GM04503 (cell line): ENCODE measurements around the gene RSPO3.
"Not testable (repeated sequence)": the region's sequence is repeated elsewhere in the genome, so short reads cannot be mapped to it uniquely, and the experiment has no call there.

ENCODE experiments used
- DNase-seq: peaks from one replicate; pipeline ENCODE4 v3.0.0-alpha.2; 2012; ENCODE audit warnings: low read depth

The RSPO3 gene

DNA sequence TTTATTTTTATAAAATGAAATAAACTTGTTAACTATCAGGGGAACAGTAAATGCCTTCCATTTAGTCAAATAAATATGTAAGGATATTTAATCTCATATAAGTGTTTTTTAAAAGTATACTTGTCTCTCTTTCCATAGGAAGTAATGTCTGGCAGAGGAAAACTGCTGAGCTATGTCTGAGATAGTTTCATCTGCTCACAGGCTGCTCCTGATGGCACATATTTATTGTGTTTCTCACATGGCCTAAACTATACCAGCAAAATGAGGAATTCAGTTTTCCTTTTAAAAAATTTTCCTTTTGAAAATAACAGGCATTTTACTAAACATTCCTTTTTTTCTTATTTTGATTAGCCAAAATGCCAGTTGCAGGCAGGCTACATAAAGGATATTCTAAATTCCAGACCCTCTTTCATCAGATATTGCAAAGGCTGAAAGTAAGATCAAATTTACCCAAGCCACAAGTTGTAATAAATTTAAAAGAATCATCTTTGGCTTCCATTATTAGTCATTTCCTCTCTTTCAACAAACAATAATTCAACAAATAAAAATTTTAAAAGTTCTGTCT, 88.1 kb downstream of the RSPO3 start:
- DNase-seq: no peak

DNA sequence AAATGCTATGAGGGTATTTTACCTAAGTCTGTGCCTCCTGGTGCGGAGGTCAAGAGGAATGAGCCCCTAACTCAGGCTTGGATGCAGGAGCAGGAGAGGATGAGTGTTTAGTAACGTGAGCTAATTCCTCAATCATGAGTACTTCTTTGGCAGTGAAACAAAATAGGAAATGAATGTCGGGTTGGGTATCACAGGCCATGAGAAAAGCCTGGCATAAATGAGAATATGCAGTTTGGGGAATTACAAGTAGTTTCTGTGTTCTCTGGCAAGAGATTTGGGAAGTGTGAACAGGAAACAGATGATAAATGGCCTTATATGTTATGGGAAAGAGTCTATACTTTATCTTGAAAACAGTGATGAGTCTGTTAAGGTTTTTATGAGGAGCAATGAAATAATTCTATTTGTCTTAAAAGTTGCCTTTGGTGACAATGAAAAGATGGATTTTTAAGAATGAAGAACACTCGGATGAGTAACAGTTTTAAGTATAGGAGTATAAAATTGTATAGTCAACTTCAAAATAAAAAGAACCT, 89.2 kb downstream of the RSPO3 start:
- peak; percentile 39 for DNase-seq

DNA sequence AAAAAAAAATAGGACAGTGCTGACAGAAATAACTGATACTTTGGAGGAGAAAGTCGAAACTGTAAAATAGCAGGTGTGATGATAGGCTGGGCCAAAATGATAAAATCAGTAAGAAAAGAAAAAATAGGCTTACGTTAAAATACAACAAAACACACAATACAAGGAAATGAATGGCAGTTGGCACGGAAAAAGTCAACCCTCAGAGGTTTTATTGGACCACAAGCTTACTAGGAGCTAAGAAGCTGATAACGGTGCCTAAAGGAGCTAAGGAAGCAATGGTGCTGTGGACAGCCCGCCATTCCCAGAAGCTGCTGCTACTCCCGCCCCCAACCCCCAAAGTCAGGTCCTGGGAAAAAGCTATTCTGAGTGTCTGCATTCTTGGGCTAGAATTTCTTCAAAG, 92.3 kb downstream of the RSPO3 start:
- no peak for DNase-seq

DNA sequence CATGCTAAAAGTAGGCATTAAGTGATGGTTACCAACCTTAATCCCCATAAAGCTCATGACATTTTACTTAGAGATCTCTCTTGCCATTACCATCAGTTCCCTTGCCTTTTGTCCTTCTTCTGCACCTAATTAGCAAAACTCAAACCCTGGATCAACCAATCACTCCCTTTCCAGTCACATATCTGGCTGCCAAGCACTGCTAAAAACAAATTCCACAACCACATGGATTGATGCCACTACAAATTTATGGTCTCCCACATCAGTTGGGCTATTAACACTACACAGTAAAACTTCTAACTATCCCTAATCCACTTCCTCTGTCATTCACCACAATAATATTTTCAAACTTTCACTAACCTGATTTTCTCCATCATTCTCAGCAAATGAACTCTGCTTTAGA, 93.9 kb downstream of the RSPO3 start:
- no peak for DNase-seq

DNA sequence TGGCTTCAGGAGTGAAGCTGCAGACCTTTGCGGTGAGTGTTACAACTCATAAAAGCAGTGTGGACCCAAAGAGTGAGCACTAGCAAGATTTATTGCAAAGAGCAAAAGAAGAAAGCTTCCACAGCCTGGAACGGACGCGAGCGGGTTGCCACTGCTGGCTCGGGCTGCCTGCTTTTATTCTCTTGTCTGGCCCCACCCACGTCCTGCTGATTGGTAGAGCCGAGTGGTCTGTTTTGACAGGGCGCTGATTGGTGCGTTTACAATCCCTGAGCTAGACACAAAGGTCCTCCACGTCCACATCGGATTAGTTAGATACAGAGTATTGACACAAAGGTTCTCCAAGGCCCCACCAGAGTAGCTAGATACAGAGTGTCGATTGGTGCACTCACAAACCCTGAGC, 95.6 kb downstream of the RSPO3 start:
- DNase-seq: not testable (repeated sequence)

DNA sequence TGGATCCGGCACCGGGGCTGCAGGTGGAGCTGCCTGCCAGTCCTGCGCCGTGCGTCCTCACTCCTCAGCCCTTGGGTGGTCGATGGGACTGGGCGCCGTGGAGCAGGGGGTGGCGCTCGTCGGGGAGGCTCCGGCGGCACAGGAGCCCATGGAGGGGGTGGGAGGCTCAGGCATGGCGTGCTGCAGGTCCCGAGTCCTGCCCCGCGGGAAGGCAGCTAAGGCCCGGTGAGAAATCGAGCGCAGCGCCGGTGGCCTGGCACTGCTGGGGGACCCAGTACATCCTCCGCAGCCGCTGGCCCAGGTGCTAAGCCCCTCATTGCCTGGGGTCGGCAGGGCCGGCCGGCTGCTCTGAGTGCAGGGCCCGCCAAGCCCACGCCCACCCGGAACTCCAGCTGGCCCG, 96.1 kb downstream of the RSPO3 start:
- not testable (repeated sequence) for DNase-seq

DNA sequence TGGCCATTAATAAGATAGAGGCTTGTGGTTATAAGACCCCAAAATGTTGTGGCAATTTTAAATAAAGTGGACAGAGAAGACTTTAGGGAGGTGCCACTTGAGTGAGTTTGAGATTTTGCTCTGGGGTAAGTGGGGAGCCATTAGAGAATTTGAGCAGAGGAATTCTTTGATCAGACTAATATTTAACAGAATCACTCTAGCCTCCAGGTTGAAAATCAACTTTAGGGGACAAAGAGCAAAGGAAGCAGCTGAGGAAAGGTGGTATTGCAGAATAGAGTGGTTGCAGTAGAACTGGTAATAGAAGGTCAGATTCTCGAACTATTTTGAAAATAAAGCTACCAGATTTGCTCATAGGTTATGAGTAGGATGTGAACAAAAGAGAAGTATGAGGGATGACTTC, 97.5 kb downstream of the RSPO3 start:
- DNase-seq: no peak

DNA sequence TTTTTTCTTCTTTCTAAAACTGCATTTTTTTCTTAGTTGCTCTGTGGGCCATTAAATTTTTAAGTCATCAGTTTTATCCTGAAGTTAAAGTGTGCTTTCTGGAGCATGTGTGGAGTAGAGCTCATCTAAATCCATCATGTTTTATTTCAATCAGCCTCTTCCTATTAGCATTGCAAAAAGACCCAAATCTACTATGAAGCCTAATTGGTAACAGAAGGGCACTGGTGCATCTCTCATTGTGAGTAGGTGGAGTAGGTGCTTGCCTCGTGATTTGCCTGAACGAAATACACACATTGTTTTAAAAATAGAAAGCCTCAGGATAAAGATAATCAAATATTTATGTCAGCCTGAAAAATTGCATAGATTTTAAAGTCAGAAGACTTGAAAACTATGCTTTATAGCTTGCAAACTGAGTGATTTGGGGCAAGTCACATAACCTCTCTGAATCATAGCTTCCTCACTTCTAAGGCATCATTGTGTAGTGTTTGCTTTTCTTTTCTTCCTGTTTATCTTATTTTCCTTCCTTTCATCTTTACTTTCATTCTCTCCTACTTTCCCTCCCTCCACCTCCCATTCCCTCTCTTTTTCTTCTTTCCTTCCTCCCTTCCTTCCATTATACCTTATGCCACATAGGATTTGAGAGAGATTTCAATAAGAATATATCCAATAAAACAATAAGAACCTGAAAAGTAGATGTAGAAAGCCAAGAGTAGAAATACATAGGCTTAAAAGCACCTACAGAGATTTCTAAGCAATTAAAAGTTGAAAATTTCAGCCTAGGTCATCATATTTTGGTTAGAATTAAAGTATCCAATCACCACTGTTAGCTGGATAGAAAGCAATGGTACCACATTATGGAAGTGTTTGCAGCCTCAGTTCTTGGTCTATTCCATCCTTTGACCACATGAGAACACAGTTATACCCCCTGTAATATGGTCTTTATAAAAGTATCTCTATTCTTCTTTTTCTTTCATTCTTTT, 98.6 kb downstream of the RSPO3 start:
- no peak for DNase-seq

DNA sequence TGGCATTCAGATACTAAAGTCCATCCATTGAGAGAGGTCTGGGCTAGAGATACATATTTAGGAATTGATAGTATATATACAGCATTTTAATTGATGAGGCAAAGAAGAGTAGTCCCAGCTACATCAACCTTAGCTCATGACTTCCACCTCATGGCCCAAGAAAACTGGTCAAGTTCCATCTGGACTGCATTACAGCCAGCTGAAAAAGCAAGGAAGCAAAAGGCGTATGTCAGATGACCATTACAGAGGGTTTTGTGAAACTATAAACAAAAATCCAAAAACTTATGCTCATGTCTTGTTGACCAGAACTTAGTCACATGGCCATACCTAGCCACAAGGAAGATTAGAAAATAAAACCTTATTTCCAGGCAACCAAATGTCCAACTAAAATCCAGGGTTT, 101.4 kb downstream of the RSPO3 start:
- no peak for DNase-seq

DNA sequence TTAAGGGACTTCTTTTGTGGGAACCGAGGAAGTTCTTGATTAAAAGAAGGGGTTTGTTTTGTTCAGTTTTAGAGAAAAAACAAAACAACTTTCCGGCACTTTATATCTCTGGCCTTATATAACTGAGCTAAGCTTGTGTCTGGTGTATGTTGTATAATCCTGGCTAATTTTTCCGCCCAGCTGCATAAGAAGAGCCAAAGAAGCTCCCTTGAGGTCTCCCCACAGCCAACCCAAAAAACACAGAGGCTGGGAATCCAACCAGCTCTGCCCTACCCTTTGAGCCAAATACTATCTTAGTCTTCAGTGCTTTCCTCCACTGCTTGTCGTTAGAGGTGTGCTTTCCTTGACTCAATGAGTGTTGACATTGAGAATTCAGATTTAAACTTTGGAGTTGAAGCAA, 102.7 kb downstream of the RSPO3 start:
- no peak for DNase-seq

DNA sequence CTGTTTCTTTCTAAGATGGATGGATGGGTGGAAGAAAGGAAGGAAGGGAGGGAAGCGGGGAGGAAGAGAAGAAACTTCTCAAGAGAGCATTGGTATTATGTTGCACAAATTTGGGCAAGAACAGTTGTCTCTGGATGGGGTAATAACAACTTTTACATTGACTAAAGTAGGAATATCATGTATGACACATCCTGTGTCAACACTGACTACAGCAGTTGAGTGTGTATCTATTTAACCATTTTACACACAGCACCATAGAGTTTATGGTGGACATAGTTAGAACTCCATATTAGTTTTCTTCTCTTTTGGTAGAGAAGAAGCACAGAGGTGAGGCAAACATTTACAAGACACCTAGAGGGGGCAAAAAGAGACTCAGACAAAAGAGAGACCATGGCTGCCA, 103.9 kb downstream of the RSPO3 start:
- no peak for DNase-seq

DNA sequence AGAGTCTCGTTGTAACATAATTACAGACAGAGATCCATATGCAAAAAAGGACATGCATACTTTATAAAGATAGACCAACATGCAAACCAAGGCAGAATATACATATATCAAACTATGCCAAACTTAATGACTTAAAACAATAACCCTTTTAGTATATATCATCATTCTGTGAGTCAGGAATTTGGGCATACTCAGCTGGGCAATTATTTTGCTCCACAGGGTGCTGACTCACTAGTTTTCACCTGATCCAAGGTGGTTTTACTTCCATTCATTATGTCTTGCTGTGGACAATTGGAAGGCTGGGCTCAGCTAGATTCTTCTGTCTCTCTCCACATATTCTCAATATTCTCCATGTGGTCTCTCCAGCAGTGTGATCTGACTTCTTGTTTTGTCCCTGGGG, 107.0 kb downstream of the RSPO3 start:
- DNase-seq: no peak

DNA sequence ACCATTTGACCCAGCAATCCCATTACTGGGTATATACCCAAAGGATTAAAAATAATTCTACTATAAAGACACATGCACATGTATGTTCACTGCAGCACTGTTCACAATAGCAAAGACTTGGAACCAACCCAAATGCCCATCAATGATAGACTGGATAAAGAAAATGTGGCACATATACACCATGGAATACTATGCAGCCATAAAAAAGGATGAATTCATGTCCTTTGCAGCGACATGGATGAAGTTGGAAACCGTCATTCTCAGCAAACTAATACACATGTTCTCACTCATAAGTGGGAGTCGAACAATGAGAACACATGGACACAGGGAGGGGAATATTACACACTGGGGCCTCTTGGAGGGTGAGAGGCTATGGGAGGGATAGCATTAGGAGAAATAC, 115.3 kb downstream of the RSPO3 start:
- DNase-seq: not testable (repeated sequence)

DNA sequence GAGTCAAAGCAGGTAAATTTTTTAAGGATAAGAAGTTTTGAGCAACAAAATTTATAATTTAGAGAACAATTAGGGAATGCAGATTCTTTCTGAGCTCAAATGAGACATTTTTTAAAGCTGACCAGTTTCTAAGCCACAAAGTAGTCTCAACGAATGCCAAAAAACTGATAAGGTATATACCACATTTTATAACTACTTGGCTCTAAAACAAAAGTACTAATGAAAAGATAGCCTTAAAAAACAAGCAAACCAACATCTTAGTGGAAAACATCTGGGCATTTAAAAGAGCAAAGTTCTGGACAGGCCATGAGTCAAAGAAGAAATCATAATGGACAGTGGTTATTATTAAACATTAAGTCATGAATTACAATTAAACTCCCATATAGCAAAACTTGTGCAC, 125.0 kb downstream of the RSPO3 start:
- DNase-seq: no peak
